ENCODE data around the gene DUSP18.
"Not testable (repeated sequence)": the region's sequence is repeated elsewhere in the genome, so short reads cannot be mapped to it uniquely, and the experiment has no call there.

Gene DUSP18

DNA sequence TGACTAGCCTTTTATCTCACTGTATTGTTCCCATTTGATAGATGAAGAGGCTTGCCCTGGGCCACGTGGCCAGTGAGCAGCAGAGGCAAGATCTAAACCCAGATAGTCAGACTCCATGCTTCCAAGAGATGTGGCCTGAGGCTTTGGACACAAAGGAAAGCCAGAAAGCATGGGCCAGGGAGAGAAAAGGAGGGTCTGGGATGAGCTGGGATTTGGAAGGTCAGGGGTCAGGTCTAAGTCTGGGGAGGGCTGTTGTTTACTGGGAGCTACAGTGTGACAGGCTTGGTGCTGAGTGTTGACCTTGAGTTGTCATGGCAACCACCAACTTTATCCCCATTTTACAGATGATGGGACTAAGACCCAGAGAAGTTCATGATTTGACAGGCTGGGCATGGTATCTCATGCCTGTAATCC, 30.0 kb downstream of the DUSP18 start:
- no peaks in the 10 kb centered on the region for H3K27me3 Mint-ChIP-seq
- H3K27ac Mint-ChIP-seq = no peak overlapping the region
- peak overlapping the region; percentile 87 for H3K4me3 Mint-ChIP-seq
- H3K4me1 Mint-ChIP-seq (ENCODE audit: low read depth) = peaks cover 37% of the 10 kb centered on the region
- H3K36me3 Mint-ChIP-seq (ENCODE audit: low read depth) = peaks cover 9% of the 10 kb centered on the region
- no peaks in the 10 kb centered on the region for H3K9me3 Mint-ChIP-seq

DNA sequence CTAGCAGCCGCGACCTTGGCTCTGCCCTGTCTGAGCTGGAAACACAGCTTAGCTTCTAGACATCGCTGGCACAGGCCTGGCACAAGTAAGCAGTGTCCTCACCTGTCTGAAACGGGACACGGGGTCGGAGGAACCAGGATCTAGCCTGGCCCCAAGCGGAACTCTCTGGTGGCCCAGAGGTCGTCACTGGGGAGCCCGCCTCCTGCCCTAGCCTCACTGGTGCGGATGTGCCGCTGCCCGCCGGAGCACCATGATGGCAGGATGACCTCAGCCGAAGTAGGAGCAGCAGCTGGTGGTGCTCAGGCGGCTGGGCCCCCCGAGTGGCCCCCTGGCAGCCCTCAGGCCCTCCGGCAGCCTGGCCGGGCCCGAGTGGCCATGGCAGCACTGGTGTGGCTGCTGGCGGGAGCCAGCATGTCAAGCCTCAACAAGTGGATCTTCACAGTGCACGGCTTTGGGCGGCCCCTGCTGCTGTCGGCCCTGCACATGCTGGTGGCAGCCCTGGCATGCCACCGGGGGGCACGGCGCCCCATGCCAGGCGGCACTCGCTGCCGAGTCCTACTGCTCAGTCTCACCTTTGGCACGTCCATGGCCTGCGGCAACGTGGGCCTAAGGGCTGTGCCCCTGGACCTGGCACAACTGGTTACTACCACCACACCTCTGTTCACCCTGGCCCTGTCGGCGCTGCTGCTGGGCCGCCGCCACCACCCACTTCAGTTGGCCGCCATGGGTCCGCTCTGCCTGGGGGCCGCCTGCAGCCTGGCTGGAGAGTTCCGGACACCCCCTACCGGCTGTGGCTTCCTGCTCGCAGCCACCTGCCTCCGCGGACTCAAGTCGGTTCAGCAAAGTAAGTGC, 31.2 kb downstream of the DUSP18 start:
- H3K36me3 Mint-ChIP-seq (ENCODE audit: low read depth) = peaks cover 9% of the 10 kb centered on the region
- no peaks in the 10 kb centered on the region for H3K27me3 Mint-ChIP-seq
- H3K27ac Mint-ChIP-seq = peak overlapping the region; percentile 86
- no peaks in the 10 kb centered on the region for H3K9me3 Mint-ChIP-seq
- peak overlapping the region; percentile 87 for H3K4me3 Mint-ChIP-seq
- H3K4me1 Mint-ChIP-seq (ENCODE audit: low read depth) = peaks cover 30% of the 10 kb centered on the region

DNA sequence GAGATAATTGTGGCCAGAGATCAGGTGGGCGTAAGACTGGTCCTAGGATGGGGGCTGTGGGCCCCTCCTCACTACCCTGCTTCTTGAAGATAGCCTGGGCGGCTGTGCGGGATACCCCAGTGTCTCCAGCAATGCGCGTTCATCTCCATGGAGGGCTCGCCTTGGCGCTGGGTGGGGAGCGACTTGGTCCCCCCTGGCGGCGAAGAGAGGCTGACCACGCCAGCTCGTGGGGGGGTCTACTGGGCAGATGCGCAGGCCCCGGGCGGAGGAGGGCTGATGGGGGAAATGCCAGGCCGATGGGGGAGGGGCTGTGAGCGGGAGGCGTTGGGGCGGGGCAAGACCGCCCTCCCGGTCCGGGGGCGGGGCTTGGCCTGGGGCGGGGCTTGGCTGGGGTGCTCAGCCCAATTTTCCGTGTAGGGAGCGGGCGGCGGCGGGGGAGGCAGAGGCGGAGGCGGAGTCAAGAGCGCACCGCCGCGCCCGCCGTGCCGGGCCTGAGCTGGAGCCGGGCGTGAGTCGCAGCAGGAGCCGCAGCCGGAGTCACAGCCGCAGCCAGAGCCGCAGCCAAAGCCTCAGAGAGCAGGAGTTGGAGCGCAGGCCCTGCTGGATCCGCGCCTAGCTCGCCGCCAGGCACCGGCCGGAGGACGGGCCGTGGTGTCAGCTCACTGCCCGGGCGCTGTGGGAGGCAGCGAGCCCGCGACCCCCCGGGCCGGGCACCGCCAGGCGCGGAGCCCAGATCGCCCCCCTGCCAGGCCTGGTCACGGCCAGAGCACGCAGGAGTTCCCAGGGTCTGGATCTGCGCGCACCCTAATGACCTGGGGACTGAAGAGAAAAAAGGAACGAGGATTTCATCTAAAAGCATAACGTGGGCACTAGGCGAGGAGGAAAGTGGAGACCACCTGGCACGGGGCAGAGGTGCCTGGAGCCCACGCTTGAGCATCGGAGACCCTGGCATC, 32.1 kb downstream of the DUSP18 start, which contains the start of gene SLC35E4:
TSS of gene SLC35E4 (plus strand) at position 509 of the 953 bp plus-strand sequence. CDS start 670 bp downstream, outside the sequence.
- peaks cover 9% of the 10 kb centered on the region for H3K36me3 Mint-ChIP-seq (ENCODE audit: low read depth)
- peak within 1 kb of the TSS; percentile 86 for H3K27ac Mint-ChIP-seq
- no peaks in the 10 kb centered on the region for H3K9me3 Mint-ChIP-seq
- H3K4me3 Mint-ChIP-seq = peak within 1 kb of the TSS; percentile 87
- H3K4me1 Mint-ChIP-seq (ENCODE audit: low read depth) = peaks cover 30% of the 10 kb centered on the region
- H3K27me3 Mint-ChIP-seq = no peaks in the 10 kb centered on the region

- Mint-ChIP-seq H3K4me1 (ENCODE audit: low read depth) (peaks cover 30% of the 10 kb centered on the region), H3K4me3 (peak overlapping the region; percentile 87), H3K27ac (peak overlapping the region; percentile 85), H3K27me3 (no peaks in the 10 kb centered on the region), H3K36me3 (ENCODE audit: low read depth) (peaks cover 7% of the 10 kb centered on the region), H3K9me3 (no peaks in the 10 kb centered on the region)
Observed at GRCh38 chr22:30634471-30635233, 33.0 kb downstream of the DUSP18 start.

GRCh38 chr22:30631469-30631868, 36.2 kb downstream of the DUSP18 start:
- H3K4me3 Mint-ChIP-seq; H3K27ac Mint-ChIP-seq; H3K9me3 Mint-ChIP-seq; H3K36me3 Mint-ChIP-seq (ENCODE audit: low read depth); H3K27me3 Mint-ChIP-seq: not testable (repeated sequence)
- H3K4me1 Mint-ChIP-seq (ENCODE audit: low read depth) = peaks cover 16% of the 10 kb centered on the region

- Mint-ChIP-seq H3K4me3 (no peak overlapping the region), H3K27ac (no peak overlapping the region), H3K4me1 (ENCODE audit: low read depth) (no peaks in the 10 kb centered on the region), H3K36me3 (ENCODE audit: low read depth) (no peaks in the 10 kb centered on the region), H3K9me3 (no peaks in the 10 kb centered on the region), H3K27me3 (no peaks in the 10 kb centered on the region)
Observed at GRCh38 chr22:30628491-30628890, 39.2 kb downstream of the DUSP18 start.

- H3K4me1 Mint-ChIP-seq (ENCODE audit: low read depth) = no peaks in the 10 kb centered on the region
- no peaks in the 10 kb centered on the region for H3K27me3 Mint-ChIP-seq
- no peaks in the 10 kb centered on the region for H3K9me3 Mint-ChIP-seq
- no peak overlapping the region for H3K4me3 Mint-ChIP-seq
- no peaks in the 10 kb centered on the region for H3K36me3 Mint-ChIP-seq (ENCODE audit: low read depth)
- no peak overlapping the region for H3K27ac Mint-ChIP-seq
Observed at GRCh38 chr22:30627471-30627870, 40.2 kb downstream of the DUSP18 start.

DNA sequence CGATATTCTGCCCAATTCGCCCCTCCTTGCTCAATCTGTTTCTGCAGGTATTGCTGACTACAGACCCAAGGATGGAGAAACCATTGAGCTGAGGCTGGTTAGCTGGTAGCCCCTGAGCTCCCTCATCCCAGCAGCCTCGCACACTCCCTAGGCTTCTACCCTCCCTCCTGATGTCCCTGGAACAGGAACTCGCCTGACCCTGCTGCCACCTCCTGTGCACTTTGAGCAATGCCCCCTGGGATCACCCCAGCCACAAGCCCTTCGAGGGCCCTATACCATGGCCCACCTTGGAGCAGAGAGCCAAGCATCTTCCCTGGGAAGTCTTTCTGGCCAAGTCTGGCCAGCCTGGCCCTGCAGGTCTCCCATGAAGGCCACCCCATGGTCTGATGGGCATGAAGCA, 41.3 kb downstream of the DUSP18 start:
- H3K27me3 Mint-ChIP-seq = no peaks in the 10 kb centered on the region
- H3K4me1 Mint-ChIP-seq (ENCODE audit: low read depth) = no peaks in the 10 kb centered on the region
- no peaks in the 10 kb centered on the region for H3K9me3 Mint-ChIP-seq
- no peak overlapping the region for H3K4me3 Mint-ChIP-seq
- H3K36me3 Mint-ChIP-seq (ENCODE audit: low read depth) = no peaks in the 10 kb centered on the region
- H3K27ac Mint-ChIP-seq = no peak overlapping the region

- H3K4me1 Mint-ChIP-seq (ENCODE audit: low read depth); H3K27ac Mint-ChIP-seq; H3K27me3 Mint-ChIP-seq; H3K9me3 Mint-ChIP-seq; H3K4me3 Mint-ChIP-seq; H3K36me3 Mint-ChIP-seq (ENCODE audit: low read depth): not testable (repeated sequence)
Observed at GRCh38 chr22:30619909-30620308, 47.8 kb downstream of the DUSP18 start.

DNA sequence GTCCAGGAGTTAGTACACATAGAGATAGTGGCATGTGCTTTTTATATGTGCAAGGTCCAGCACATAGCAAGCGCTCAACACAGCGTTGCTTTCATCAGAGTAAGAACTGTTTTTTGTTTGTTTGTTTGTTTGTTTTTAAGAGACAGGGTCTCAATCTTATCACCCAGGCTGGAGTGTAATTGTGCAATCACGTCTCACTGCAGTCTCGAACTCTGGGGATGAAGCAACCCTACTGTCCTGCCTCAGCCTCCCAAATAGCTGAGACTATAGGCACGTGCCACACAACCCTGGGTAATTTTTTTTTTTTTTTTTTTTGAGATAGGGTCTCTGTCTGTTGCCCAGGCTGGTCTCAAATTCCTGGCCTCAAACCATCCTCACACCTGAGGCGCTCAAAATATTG, 49.9 kb downstream of the DUSP18 start:
- Mint-ChIP-seq H3K9me3 (no peaks in the 10 kb centered on the region), H3K4me3 (no peak overlapping the region), H3K36me3 (ENCODE audit: low read depth) (no peaks in the 10 kb centered on the region), H3K4me1 (ENCODE audit: low read depth) (no peaks in the 10 kb centered on the region), H3K27me3 (no peaks in the 10 kb centered on the region), H3K27ac (no peak overlapping the region)

GRCh38 chr22:30615543-30615954, 52.1 kb downstream of the DUSP18 start:
- H3K9me3 Mint-ChIP-seq = no peaks in the 10 kb centered on the region
- H3K27me3 Mint-ChIP-seq = no peaks in the 10 kb centered on the region
- no peak overlapping the region for H3K27ac Mint-ChIP-seq
- no peaks in the 10 kb centered on the region for H3K4me1 Mint-ChIP-seq (ENCODE audit: low read depth)
- no peak overlapping the region for H3K4me3 Mint-ChIP-seq
- H3K36me3 Mint-ChIP-seq (ENCODE audit: low read depth) = no peaks in the 10 kb centered on the region

GRCh38 chr22:30614879-30615278, 52.8 kb downstream of the DUSP18 start:
- Mint-ChIP-seq H3K4me3 (no peak overlapping the region), H3K27ac (no peak overlapping the region), H3K36me3 (ENCODE audit: low read depth) (no peaks in the 10 kb centered on the region), H3K9me3 (no peaks in the 10 kb centered on the region), H3K4me1 (ENCODE audit: low read depth) (no peaks in the 10 kb centered on the region), H3K27me3 (no peaks in the 10 kb centered on the region)

- no peaks in the 10 kb centered on the region for H3K27me3 Mint-ChIP-seq
- H3K27ac Mint-ChIP-seq = no peak overlapping the region
- no peaks in the 10 kb centered on the region for H3K36me3 Mint-ChIP-seq (ENCODE audit: low read depth)
- peaks cover 6% of the 10 kb centered on the region for H3K4me1 Mint-ChIP-seq (ENCODE audit: low read depth)
- H3K4me3 Mint-ChIP-seq = no peak overlapping the region
- H3K9me3 Mint-ChIP-seq = no peaks in the 10 kb centered on the region
Observed at GRCh38 chr22:30614268-30614667, 53.4 kb downstream of the DUSP18 start.

DNA sequence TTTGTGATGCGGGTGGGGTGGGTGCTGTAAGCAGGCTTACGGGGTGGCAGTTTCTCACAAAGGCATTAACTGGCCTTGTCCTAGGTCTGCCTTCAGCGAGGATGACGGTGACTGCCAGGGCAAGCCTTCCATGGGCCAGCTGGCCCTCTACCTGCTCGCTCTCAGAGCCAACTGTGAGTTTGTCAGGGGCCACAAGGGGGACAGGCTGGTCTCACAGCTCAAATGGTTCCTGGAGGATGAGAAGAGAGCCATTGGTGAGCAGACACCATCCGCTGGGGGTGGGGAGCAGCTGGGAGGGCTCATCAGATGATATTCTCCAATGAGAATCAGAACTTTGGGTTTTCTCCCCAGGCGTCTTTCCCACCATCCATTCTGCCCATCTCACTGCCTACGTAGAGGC, 54.9 kb downstream of the DUSP18 start:
- H3K27me3 Mint-ChIP-seq = no peaks in the 10 kb centered on the region
- H3K4me3 Mint-ChIP-seq = no peak overlapping the region
- no peak overlapping the region for H3K27ac Mint-ChIP-seq
- peaks cover 13% of the 10 kb centered on the region for H3K4me1 Mint-ChIP-seq (ENCODE audit: low read depth)
- no peaks in the 10 kb centered on the region for H3K36me3 Mint-ChIP-seq (ENCODE audit: low read depth)
- H3K9me3 Mint-ChIP-seq = no peaks in the 10 kb centered on the region

Data from stimulated activated naive CD8-positive, alpha-beta T cell treated with anti-CD3 and anti-CD28 coated beads, Interleukin-15, Interleukin-2, amounts not matched to agents 100 ng/mL and 50 ng/mL, for 24 hours (primary cell).